ENCODE measurements around the gene USP31. TPM values are rescaled to one million over a fixed set of nuclear protein-coding genes. Genes with fewer than 3 reads are reported as not detected.

The USP31 gene
- total and polyA plus RNA-seq, 2 of the 13 experiments (the other 11 are each of a cell fraction or from before 2014, with no cell fraction given), result 22.5 to 23.3 TPM

- TF ChIP-seq ARID2 (CRISPR knock-in tag; IDR thresholded peaks at IDR 0.05; ENCODE audit: borderline replicate concordance) (no peak; the same call in 1 of the 2 replicates), PAXIP1 (CRISPR knock-in tag; conservative IDR thresholded peaks at IDR 0.05) (peak; percentile 41), ZBTB14 (CRISPR knock-in tag; IDR thresholded peaks at IDR 0.05) (no peak), SP2 (CRISPR knock-in tag; IDR thresholded peaks at IDR 0.05) (no peak), BORCS8-MEF2B (CRISPR knock-in tag; IDR thresholded peaks at IDR 0.05) (no peak), ZNF543 (CRISPR knock-in tag; IDR thresholded peaks at IDR 0.05) (no peak), POGK (CRISPR knock-in tag; conservative IDR thresholded peaks at IDR 0.05) (no peak), NR2F6 (IDR thresholded peaks at IDR 0.05) (no peak), NR2F6 (CRISPR knock-in tag; IDR thresholded peaks at IDR 0.05) (0 out of 2 replicates have a peak, but pooled peaks have one; percentile 14), GLI4 (CRISPR knock-in tag; IDR thresholded peaks at IDR 0.05; ENCODE audit: borderline replicate concordance) (no peak), SALL1 (CRISPR knock-in tag; IDR thresholded peaks at IDR 0.05) (peak; percentile 12; the same call in 1 of the 2 replicates), ARID5B (CRISPR knock-in tag; IDR thresholded peaks at IDR 0.05) (peak; percentile 27), PPARG (CRISPR knock-in tag; conservative IDR thresholded peaks at IDR 0.05) (0 out of 2 replicates have a peak, but pooled peaks have one; percentile 18), MAX (IDR thresholded peaks at IDR 0.05) (no peak), SAP130 (CRISPR knock-in tag; IDR thresholded peaks at IDR 0.05; ENCODE audit: low read depth) (peak; percentile 44; the same call in 1 of the 2 replicates), ZBTB43 (CRISPR knock-in tag; conservative IDR thresholded peaks at IDR 0.05) (0 out of 2 replicates have a peak, but pooled peaks have one; percentile 40), MED1 (CRISPR knock-in tag; IDR thresholded peaks at IDR 0.05) (peak; percentile 57), RFX3 (CRISPR knock-in tag; IDR thresholded peaks at IDR 0.05) (no peak), RBAK (CRISPR knock-in tag; IDR thresholded peaks at IDR 0.05) (no peak), ZNF510 (CRISPR knock-in tag; IDR thresholded peaks at IDR 0.05; ENCODE audit: low read depth) (no peak)
Measured at GRCh38 chr16:23134274-23134673, 15.0 kb downstream of the USP31 start (continued).

All from HepG2 (cell line).